Ascending aorta (tissue), 2 donors: Measurements from ENCODE around the gene TMEM108. TPM values are rescaled to one million over a fixed set of nuclear protein-coding genes. Genes with fewer than 3 reads are reported as not detected.
A peak's percentile ranks its signal among the peaks of the same experiment; 100 is the strongest.
"Not testable (repeated sequence)": the region's sequence is repeated elsewhere in the genome, so short reads cannot be mapped to it uniquely, and the experiment has no call there.

ENCODE experiments used
- DNase-seq, 2 donors: peaks; one replicate each; pipeline ENCODE4 v3.0.0-alpha.2; 2019; ENCODE audit warnings: low spot score in 2 of 2
- H3K27ac ChIP-seq, 2 donors: fragments of 200-600 bp; sonication (generic); one replicate each; pipeline ENCODE4 v1.5.1; 2016 to 2017; ENCODE audit warnings: mild to moderate bottlenecking in 1 of 2
- H3K27me3 ChIP-seq: fragments of 200-600 bp; sonication (generic); one replicate; pipeline ENCODE4 v1.5.1; 2017
- H3K36me3 ChIP-seq, 2 donors: fragments of 200-600 bp; sonication (generic); one replicate each; pipeline ENCODE4 v1.5.1; 2016
- H3K4me1 ChIP-seq, 2 donors: fragments of 200-600 bp; sonication (generic); one replicate each; pipeline ENCODE4 v1.5.1; 2016 to 2017; ENCODE audit warnings: mild to moderate bottlenecking in 1 of 2
- H3K4me3 ChIP-seq, 2 donors: fragments of 200-600 bp; sonication (generic); one replicate each; pipeline ENCODE4 v1.5.1; 2016 to 2017; ENCODE audit warnings: mild to moderate bottlenecking in 1 of 2
- H3K9me3 ChIP-seq, 2 donors: fragments of 200-600 bp; sonication (generic); one replicate each; pipeline ENCODE4 v1.5.1; 2016
- intact Hi-C: fragments of 100-400 bp; cut with DNase I; formaldehyde crosslinking; loops from one replicate; pipeline ENCODE4 v1.15.1; 2023
- total RNA-seq: library from RNA; depleted of rRNA; stranded (reverse); fragments of >200 nt; gene quantifications from one replicate; pipeline ENCODE4 v1.1.0, GENCODE V29; 2016
- TF ChIP-seq, protein P1 (sequence below), 3 experiments: fragments of 200-600 bp in 2 of 3; fragments of 450-650 bp in 1 of 3; sonication (generic) in 2 of 3; IDR thresholded peaks; one replicate each; pipeline ENCODE4 v1.5.1; 2016 to 2019; ENCODE audit warnings: antibody characterized with exemption in 3 of 3, mild to moderate bottlenecking in 1 of 3, moderate library complexity in 1 of 3

The TMEM108 gene
- total RNA-seq = not detected

DNA sequence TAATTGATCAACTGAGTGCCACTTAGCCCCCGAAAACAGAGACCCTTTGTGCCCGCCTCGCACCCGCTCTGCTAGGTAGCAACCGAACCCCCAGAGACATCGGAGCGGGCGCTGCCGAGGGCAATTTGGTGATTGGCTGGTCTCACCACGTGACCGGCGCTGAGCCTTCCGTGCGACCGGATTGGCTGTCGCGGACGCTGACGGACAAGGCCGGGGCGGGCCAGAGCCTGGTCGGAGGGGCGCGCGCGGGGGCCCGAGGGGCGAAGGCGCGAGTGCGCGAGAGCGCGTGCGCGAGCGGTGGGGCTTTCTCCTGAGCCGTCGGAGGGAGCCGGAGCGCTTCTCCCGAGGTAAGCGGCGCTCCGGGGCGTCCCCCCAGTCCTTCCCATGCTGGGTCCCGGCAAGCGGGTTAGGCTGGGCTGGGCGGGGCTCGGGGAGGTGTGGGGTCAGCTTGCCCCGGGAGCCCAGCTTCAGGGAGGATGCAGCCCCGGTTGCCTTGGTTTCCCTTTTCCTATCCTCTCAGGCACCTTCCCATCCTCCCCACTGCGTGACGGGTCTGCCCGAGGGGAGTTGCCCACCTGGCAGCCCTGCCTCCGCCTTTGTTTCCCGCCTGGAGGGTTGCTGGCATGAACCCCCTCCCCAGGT, at the start of gene TMEM108:
Gene TMEM108, plus strand, starts transcription at position 303 of the 642 bp plus-strand sequence.
- TF ChIP-seq, protein P1, sequence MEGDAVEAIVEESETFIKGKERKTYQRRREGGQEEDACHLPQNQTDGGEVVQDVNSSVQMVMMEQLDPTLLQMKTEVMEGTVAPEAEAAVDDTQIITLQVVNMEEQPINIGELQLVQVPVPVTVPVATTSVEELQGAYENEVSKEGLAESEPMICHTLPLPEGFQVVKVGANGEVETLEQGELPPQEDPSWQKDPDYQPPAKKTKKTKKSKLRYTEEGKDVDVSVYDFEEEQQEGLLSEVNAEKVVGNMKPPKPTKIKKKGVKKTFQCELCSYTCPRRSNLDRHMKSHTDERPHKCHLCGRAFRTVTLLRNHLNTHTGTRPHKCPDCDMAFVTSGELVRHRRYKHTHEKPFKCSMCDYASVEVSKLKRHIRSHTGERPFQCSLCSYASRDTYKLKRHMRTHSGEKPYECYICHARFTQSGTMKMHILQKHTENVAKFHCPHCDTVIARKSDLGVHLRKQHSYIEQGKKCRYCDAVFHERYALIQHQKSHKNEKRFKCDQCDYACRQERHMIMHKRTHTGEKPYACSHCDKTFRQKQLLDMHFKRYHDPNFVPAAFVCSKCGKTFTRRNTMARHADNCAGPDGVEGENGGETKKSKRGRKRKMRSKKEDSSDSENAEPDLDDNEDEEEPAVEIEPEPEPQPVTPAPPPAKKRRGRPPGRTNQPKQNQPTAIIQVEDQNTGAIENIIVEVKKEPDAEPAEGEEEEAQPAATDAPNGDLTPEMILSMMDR (IDR thresholded peaks at IDR 0.05) = no peak
- Histone ChIP-seq H3K4me3 (peak within 1 kb of the TSS; percentile 66 to 69), H3K9me3 (no peaks in the 10 kb centered on the region), H3K4me1 (peaks cover 0 to 2% of the 10 kb centered on the region in 2 donors), H3K27ac (no peak within 1 kb of the TSS), H3K36me3 (no peaks in the 10 kb centered on the region), H3K27me3 (no peaks in the 10 kb centered on the region)
- intact Hi-C loops = loop anchor here (1.0 to 5.0 kb wide), 3 partner anchors 311 to 534 kb away; partner anchors contain the start of genes CDV3 and NPHP3
- DNase-seq = peak in 1 of 2 donors; percentile 85

DNA sequence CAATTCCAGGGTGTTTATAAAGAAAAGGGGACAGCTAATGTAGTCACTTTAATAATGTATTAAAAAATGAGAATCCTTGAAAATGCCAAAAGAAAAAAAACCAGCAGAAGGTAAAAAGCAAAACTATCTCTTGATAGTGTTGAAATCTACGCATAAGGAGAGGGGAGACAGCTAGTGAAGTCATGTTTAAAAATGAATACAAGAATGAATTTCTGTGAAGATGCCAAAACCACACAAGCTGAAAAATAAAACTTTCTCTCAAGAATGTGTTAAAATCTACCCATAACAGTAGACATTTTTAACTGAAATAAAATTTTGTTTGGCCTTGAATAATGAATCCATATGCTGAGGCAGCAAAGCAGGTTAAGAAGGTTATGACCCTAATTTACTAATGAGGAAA, 42.2 kb upstream of the TMEM108 start:
- H3K27me3 ChIP-seq = no peaks in the 10 kb centered on the region
- intact Hi-C loops = no loop called here
- TF ChIP-seq, protein P1 (IDR thresholded peaks at IDR 0.05) = no peak

DNA sequence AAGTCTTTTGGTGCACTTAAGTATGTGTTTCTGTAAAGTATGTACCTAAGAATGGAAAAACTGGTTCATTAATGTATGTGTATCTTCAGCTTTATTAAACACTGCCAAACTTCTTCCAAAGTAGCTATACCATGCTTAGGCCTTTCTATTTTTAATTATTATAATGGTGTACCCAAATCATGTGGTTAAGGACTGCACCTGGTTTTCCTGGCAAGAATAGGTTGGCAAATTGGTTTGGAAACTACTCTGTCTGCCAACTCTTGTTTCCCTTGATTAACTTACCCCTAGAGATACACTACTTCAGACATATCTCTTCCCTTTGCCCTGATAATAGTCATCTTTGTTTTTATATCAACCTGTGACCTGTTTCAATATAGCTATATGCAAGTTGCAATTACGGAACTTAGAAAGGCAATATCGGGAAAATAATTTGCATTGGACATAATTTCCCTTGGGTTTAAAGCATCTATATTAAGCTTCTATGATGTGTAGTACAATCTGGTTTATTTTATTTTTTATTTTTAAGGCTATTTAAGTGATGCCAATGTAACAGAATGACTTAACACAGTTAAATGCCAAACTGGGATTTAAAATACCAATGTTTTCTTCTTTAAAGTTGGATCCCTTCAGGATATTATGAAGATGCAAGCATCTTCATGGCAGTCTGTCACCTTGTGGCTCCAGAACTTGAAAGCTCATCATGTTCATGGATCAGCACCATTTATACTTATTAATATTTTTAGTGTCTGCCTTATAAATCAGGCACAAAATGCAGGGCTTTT, 40.6 kb upstream of the TMEM108 start:
- TF ChIP-seq, protein P1 (IDR thresholded peaks at IDR 0.05) = no peak
- H3K4me3 ChIP-seq = no peak overlapping the region
- no peak for DNase-seq
- H3K4me1 ChIP-seq = no peaks in the 10 kb centered on the region
- H3K27ac ChIP-seq = no peak overlapping the region
- no peaks in the 10 kb centered on the region for H3K27me3 ChIP-seq
- H3K36me3 ChIP-seq = no peaks in the 10 kb centered on the region
- no peaks in the 10 kb centered on the region for H3K9me3 ChIP-seq
- intact Hi-C loops = no loop called here

More for the DNA sequence above, 42.2 kb upstream of the TMEM108 start:
- Histone ChIP-seq H3K4me3 (no peak overlapping the region), H3K4me1 (no peaks in the 10 kb centered on the region), H3K9me3 (no peaks in the 10 kb centered on the region), H3K27ac (no peak overlapping the region), H3K36me3 (no peaks in the 10 kb centered on the region)
- DNase-seq = no peak

DNA sequence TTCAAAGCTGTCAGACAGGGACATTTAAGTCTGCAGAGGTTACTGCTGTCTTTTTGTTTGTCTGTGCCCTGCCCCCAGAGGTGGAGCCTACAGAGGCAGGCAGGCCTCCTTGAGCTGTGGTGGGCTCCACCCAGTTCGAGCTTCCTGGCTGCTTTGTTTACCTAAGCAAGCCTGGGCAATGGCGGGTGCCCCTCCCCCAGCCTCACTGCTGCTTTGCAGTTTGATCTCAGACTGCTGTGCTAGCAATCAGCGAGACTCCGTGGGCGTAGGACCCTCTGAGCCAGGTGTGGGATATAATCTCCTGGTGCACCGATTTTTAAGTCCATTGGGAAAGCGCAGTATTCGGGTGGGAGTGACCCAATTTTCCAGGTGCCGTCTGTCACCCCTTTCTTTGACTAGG, 33.2 kb upstream of the TMEM108 start:
- DNase-seq, H3K27ac ChIP-seq, H3K4me3 ChIP-seq, intact Hi-C loops, H3K27me3 ChIP-seq, H3K36me3 ChIP-seq, H3K4me1 ChIP-seq, H3K9me3 ChIP-seq: not testable (repeated sequence)

DNA sequence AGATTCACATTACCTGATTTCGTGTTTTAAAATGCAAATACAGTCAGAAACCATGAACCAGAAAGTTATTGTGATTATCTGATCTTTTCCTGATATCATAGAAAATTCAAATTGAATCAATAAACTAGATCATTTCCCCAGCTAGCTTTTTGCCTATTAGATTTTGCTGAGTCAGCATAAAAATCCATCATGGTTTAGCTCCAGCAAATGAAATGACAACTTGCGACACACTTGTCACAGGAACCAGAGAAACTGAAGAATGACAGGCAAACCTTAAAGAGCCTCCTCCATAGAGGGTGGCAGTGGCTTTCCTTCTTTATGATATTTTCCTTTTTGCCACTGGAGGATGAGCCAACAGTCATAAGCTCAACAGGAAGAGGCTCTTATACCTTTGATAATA, 30.6 kb upstream of the TMEM108 start:
- intact Hi-C loops = no loop called here
- DNase-seq = no peak
- TF ChIP-seq, protein P1 (IDR thresholded peaks at IDR 0.05) = no peak
- no peak overlapping the region for H3K27ac ChIP-seq
- H3K36me3 ChIP-seq = no peaks in the 10 kb centered on the region
- peaks cover 0 to 3% of the 10 kb centered on the region in 2 donors for H3K9me3 ChIP-seq
- H3K27me3 ChIP-seq = no peaks in the 10 kb centered on the region
- no peaks in the 10 kb centered on the region for H3K4me1 ChIP-seq
- H3K4me3 ChIP-seq = no peak overlapping the region

DNA sequence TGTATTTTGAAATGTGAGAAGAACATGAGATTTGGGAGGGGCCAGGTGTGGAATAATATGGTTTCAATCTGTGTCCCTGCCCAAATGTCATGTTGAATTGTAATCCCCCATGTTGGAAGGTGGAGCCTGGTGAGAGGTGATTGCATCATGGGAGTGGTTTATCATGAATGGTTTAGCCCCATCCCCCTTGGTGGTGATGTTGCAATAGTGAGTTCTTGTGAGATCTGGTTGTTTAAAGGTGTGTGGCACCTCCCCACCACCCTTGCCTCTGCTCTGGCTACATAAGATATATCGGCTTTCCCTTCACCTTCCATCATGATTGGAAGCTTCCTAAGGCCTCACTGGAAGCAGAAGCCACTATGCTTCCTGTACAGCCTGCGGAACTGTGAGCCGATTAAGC, 23.9 kb upstream of the TMEM108 start:
- DNase-seq = no peak
- Histone ChIP-seq H3K27me3 (no peaks in the 10 kb centered on the region), H3K9me3 (peaks cover 0 to 2% of the 10 kb centered on the region in 2 donors), H3K4me1 (no peaks in the 10 kb centered on the region), H3K4me3 (no peak overlapping the region), H3K36me3 (no peaks in the 10 kb centered on the region), H3K27ac (no peak overlapping the region)
- intact Hi-C loops = no loop called here
- TF ChIP-seq, protein P1 (IDR thresholded peaks at IDR 0.05) = no peak

DNA sequence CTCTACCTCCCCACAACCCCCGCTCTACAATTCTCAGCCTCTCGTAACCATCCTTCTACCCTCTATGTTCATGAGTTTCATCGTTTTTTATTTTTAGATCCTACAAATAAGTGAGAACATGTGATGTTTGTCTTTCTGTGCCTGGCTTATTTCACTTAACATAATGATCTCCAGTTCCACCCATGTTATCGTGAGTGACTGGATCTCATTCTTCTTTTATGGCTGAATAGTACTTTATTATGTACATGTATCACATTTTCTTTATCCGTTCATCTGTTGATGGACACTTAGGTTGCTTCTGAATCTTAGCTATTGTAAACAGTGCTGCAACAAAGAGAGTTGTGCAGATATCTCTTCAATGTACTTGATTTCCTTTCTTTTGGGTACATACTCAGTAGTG, 22.6 kb upstream of the TMEM108 start:
- H3K27ac ChIP-seq, intact Hi-C loops, H3K9me3 ChIP-seq, DNase-seq, H3K36me3 ChIP-seq, H3K27me3 ChIP-seq, H3K4me3 ChIP-seq, H3K4me1 ChIP-seq: not testable (repeated sequence)
